ENCODE measurements around the gene ALPK1.
"Not testable (repeated sequence)": the region's sequence is repeated elsewhere in the genome, so short reads cannot be mapped to it uniquely, and the experiment has no call there.

ALPK1 gene

DNA sequence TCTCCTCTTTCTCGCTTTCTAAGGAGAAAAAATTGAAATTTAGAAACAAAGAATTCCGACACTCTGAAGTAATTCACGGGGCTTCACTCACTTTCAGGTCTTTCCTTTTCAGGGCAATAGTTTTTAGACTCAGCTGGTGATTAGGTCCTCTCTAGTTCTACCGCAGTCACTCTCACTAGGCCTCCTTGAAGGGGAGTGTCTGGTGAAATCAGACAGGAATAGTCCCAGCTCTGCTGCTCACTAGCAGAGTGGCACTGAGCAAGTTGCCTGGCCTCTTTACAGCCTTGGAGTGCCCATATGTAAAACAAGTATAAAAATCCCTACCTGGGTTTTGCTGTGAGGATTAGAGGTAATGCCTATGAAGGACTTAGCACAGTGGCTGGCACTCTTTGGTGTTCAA, 154.7 kb downstream of the ALPK1 start:
- Histone ChIP-seq H3K9me3 (ENCODE audit: insufficient read depth, low read length) (no peaks in the 10 kb centered on the region), H3K4me3 (ENCODE audit: insufficient read length, low read depth) (no peak overlapping the region), H3K27me3 (ENCODE audit: insufficient read depth, insufficient read length) (no peaks in the 10 kb centered on the region), H3K4me1 (ENCODE audit: insufficient read depth, insufficient read length) (no peaks in the 10 kb centered on the region), H3K9ac (ENCODE audit: insufficient read length, low read depth) (no peak overlapping the region), H3K36me3 (ENCODE audit: insufficient read depth, insufficient read length, low read length) (no peaks in the 10 kb centered on the region)
- no peak for DNase-seq (ENCODE audit: low read depth, low spot score)
- TF ChIP-seq ZNF274 (IDR thresholded peaks at IDR 0.05; ENCODE audit: low read depth, low read length) = no peak
- no peak for TF ChIP-seq SUZ12 (IDR thresholded peaks at IDR 0.05; ENCODE audit: extremely low read depth, insufficient read depth, insufficient read length)
- TF ChIP-seq YY1 (IDR thresholded peaks at IDR 0.05; ENCODE audit: insufficient read depth, insufficient read length) = no peak

DNA sequence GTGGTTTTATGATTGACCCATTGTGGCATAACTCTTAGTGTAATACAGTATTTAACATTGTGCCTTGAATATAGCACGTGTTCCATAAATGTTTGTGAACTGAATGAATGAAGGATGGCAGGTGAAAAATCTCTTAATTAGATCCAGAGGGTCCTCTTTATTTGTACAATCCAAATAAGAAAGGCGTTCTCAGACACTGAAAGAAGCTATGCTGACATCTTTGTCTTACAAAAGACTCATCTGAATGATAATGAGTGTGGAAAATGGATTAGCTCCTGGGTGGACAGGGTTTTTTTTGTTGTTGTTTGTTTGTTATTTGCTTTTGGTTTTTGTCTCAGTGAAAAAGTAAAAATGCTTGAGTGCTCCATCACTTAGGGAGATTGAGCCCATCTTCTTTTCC, 156.2 kb downstream of the ALPK1 start:
- no peaks in the 10 kb centered on the region for H3K36me3 ChIP-seq (ENCODE audit: insufficient read depth, insufficient read length, low read length)

DNA sequence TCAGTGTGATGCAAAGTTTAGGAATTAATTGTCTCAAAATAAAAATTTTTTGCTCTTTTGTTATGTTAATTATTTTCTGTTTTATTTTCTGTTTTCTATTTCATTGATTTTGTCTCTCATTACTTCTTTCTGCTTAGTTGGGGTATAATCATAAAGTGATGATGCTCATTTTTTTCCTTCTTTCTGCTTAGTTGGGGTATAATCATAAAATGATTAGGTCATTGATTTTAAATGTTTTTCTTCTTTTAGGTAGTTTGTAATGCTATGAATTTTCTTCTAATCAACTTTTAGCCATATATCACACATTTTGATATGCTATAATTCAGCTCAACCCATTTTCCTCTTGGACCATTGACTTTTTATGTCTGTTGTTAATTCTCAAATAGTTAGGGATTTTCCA, 175.1 kb downstream of the ALPK1 start:
- no peak for DNase-seq (ENCODE audit: low read depth, low spot score)
- no peaks in the 10 kb centered on the region for H3K27me3 ChIP-seq (ENCODE audit: insufficient read depth, insufficient read length)
- no peak overlapping the region for H3K4me3 ChIP-seq (ENCODE audit: insufficient read length, low read depth)
- no peaks in the 10 kb centered on the region for H3K4me1 ChIP-seq (ENCODE audit: insufficient read depth, insufficient read length)
- no peaks in the 10 kb centered on the region for H3K36me3 ChIP-seq (ENCODE audit: insufficient read depth, insufficient read length, low read length)
- H3K9me3 ChIP-seq (ENCODE audit: insufficient read depth, low read length) = no peaks in the 10 kb centered on the region
- no peak overlapping the region for H3K9ac ChIP-seq (ENCODE audit: insufficient read length, low read depth)
- no peak for TF ChIP-seq YY1 (IDR thresholded peaks at IDR 0.05; ENCODE audit: insufficient read depth, insufficient read length)
- TF ChIP-seq ZNF274 (IDR thresholded peaks at IDR 0.05; ENCODE audit: low read depth, low read length) = no peak
- no peak for TF ChIP-seq SUZ12 (IDR thresholded peaks at IDR 0.05; ENCODE audit: extremely low read depth, insufficient read depth, insufficient read length)

More for the DNA sequence above, 156.2 kb downstream of the ALPK1 start:
- TF ChIP-seq SUZ12 (IDR thresholded peaks at IDR 0.05; ENCODE audit: extremely low read depth, insufficient read depth, insufficient read length) (no peak), YY1 (IDR thresholded peaks at IDR 0.05; ENCODE audit: insufficient read depth, insufficient read length) (no peak), ZNF274 (IDR thresholded peaks at IDR 0.05; ENCODE audit: low read depth, low read length) (no peak)
- DNase-seq (ENCODE audit: low read depth, low spot score) = no peak
- H3K4me1 ChIP-seq (ENCODE audit: insufficient read depth, insufficient read length) = no peaks in the 10 kb centered on the region
- H3K4me3 ChIP-seq (ENCODE audit: insufficient read length, low read depth) = no peak overlapping the region
- no peaks in the 10 kb centered on the region for H3K27me3 ChIP-seq (ENCODE audit: insufficient read depth, insufficient read length)
- H3K9ac ChIP-seq (ENCODE audit: insufficient read length, low read depth) = no peak overlapping the region
- no peaks in the 10 kb centered on the region for H3K9me3 ChIP-seq (ENCODE audit: insufficient read depth, low read length)

DNA sequence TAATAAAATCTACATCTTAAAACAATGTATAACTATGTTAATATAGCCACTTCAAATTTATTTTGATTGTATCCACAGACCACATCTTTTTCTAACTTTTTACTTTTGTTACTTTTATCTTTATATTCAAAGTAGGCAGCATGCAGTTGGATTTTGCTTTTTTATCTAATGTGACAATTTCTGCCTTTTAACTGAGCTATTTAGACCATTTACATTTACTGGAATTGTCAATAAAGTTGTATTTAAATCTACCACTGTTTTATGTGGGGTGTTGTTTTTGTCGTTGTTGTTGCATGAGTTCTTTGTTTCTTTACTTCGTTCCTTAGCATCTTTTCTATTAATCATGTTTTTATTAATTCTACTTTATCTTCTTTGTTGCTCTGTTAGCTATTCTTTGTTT, 176.8 kb downstream of the ALPK1 start:
- TF ChIP-seq YY1 (IDR thresholded peaks at IDR 0.05; ENCODE audit: insufficient read depth, insufficient read length) = no peak
- TF ChIP-seq ZNF274 (IDR thresholded peaks at IDR 0.05; ENCODE audit: low read depth, low read length) = no peak
- Histone ChIP-seq H3K4me1 (ENCODE audit: insufficient read depth, insufficient read length) (no peaks in the 10 kb centered on the region), H3K27me3 (ENCODE audit: insufficient read depth, insufficient read length) (no peaks in the 10 kb centered on the region), H3K9me3 (ENCODE audit: insufficient read depth, low read length) (no peaks in the 10 kb centered on the region), H3K4me3 (ENCODE audit: insufficient read length, low read depth) (no peak overlapping the region), H3K36me3 (ENCODE audit: insufficient read depth, insufficient read length, low read length) (no peaks in the 10 kb centered on the region), H3K9ac (ENCODE audit: insufficient read length, low read depth) (no peak overlapping the region)
- no peak for DNase-seq (ENCODE audit: low read depth, low spot score)

DNA sequence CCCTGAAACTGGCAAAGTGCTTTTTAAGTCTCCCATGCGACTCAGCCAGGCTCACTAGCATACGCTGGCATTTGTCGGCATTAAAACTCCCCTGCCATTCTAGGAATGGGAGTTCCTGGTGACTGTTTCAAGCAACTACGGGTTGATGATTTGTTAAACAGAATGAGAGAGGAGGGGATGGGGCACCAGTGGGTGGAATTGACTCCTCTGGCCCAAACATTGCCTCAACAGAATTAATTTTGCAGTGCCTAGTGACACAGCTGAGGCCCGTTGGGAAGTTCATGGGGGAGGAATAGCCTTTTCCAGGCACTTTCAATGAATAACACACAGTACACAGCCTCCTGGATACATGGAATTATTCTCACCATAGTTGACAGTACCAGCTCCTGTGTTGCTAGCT, 188.8 kb downstream of the ALPK1 start:
- TF ChIP-seq ZNF274 (IDR thresholded peaks at IDR 0.05; ENCODE audit: low read depth, low read length) = no peak
- TF ChIP-seq YY1 (IDR thresholded peaks at IDR 0.05; ENCODE audit: insufficient read depth, insufficient read length) = no peak
- H3K4me3 ChIP-seq (ENCODE audit: insufficient read length, low read depth) = no peak overlapping the region
- H3K4me1 ChIP-seq (ENCODE audit: insufficient read depth, insufficient read length) = no peaks in the 10 kb centered on the region
- DNase-seq (ENCODE audit: low read depth, low spot score) = no peak
- H3K36me3 ChIP-seq (ENCODE audit: insufficient read depth, insufficient read length, low read length) = no peaks in the 10 kb centered on the region
- no peak overlapping the region for H3K9ac ChIP-seq (ENCODE audit: insufficient read length, low read depth)
- H3K9me3 ChIP-seq (ENCODE audit: insufficient read depth, low read length) = peaks cover 20% of the 10 kb centered on the region
- H3K27me3 ChIP-seq (ENCODE audit: insufficient read depth, insufficient read length) = no peaks in the 10 kb centered on the region

DNA sequence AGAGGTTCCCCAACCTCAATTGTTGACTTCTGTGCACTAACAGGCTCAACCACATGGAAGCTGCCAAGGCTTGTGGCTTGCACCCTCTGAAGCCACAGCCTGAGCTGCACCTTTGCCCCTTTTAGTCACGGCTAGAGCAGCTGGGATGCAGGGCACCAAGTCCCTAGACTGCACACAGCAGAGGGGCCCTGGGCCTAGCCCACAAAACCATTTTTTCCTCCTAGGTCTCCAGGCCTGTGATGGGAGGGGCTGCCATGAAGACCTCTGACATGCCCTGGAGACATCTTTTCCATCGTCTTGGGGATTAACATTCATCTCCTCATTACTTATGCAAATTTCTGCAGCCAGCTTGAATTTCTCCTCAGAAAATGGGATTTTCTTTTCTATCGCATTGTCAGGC, 193.6 kb downstream of the ALPK1 start:
- H3K36me3 ChIP-seq (ENCODE audit: insufficient read depth, insufficient read length, low read length); DNase-seq (ENCODE audit: low read depth, low spot score); H3K4me3 ChIP-seq (ENCODE audit: insufficient read length, low read depth); H3K9me3 ChIP-seq (ENCODE audit: insufficient read depth, low read length); H3K9ac ChIP-seq (ENCODE audit: insufficient read length, low read depth); H3K4me1 ChIP-seq (ENCODE audit: insufficient read depth, insufficient read length); H3K27me3 ChIP-seq (ENCODE audit: insufficient read depth, insufficient read length): not testable (repeated sequence)

Measured in NT2/D1 (cell line).